Adrenal gland (tissue), 12 donors: ENCODE data around the gene CD59. TPM values are rescaled to one million over a fixed set of nuclear protein-coding genes. Genes with fewer than 3 reads are reported as not detected.

Source experiments
- DNase-seq, 7 donors: peaks; one replicate each; pipeline ENCODE4 v3.0.0-alpha.2; 2019 to 2020
- H3K27ac ChIP-seq, 5 donors: fragments of 200-600 bp; sonication (generic) in 4 of 5; 1 replicate in 3 of 5; 2 replicates in 2 of 5; pipeline versions ENCODE4 v1.5.1 to v1.8.0; 2016 to 2020; ENCODE audit warnings: mild to moderate bottlenecking in 1 of 5
- H3K27me3 ChIP-seq: fragments of 200-600 bp; 2 replicates; pipeline ENCODE4 v1.8.0; 2021
- H3K36me3 ChIP-seq, 2 donors: fragments of 200-600 bp; replicated peaks in 1 of 2; 1 replicate in 1 of 2; 2 replicates in 1 of 2; pipeline versions ENCODE4 v1.5.1 to v1.8.0; 2018 to 2022
- H3K4me1 ChIP-seq, 2 donors: fragments of 200-600 bp; replicated peaks in 1 of 2; 1 replicate in 1 of 2; 2 replicates in 1 of 2; pipeline versions ENCODE4 v1.5.1 to v1.8.0; 2018 to 2021
- H3K4me3 ChIP-seq, 4 donors: fragments of 200-600 bp; sonication (generic) in 3 of 4; one replicate each; pipeline ENCODE4 v1.5.1; 2016 to 2018
- H3K9me3 ChIP-seq, 3 donors: fragments of 200-600 bp; sonication (generic) in 1 of 3; replicated peaks in 1 of 3; 1 replicate in 2 of 3; 2 replicates in 1 of 3; pipeline versions ENCODE4 v1.5.1 to v1.8.0; 2016 to 2021
- CTCF ChIP-seq, 6 experiments: fragments of 450-650 bp in 4 of 6; fragments of 200-600 bp in 2 of 6; sonication (generic) in 1 of 6; IDR thresholded peaks; 1 replicate in 5 of 6; 2 replicates in 1 of 6; pipeline versions ENCODE4 v1.5.1 to v1.8.0; 2016 to 2021; ENCODE audit warnings: antibody characterized with exemption in 6 of 6, mild to moderate bottlenecking in 2 of 6, moderate library complexity in 1 of 6
- POLR2A ChIP-seq, 2 donors: fragments of 450-650 bp; IDR thresholded peaks; one replicate each; pipeline ENCODE4 v1.6.1; 2017; ENCODE audit warnings: antibody characterized with exemption in 2 of 2, mild to moderate bottlenecking in 2 of 2, moderate library complexity in 1 of 2
- WGBS, 4 donors: extraction: QIAGEN DNeasy Blood & Tissue Kit in 2 of 4; methylation state at CpG; one replicate each; pipeline versions ENCODE4 v1.1.5 to v1.1.7; 2013 to 2017; 5-methylcytosine and 5-hydroxymethylcytosine counted together
- intact Hi-C, 2 donors: fragments of 100-400 bp; cut with DNase I; formaldehyde crosslinking; loops; one replicate each; pipeline versions ENCODE4 v1.14.1 to v1.15.0; 2022 to 2023
- polyA plus RNA-seq, 3 donors: library from polyadenylated mRNA; stranded (reverse); fragments of 200-250 nt in 2 of 3; fragments of 350-450 nt in 1 of 3; fragmentation: Illumina TruSeq in 1 of 3; extraction: RNeasy Lipid Tissue Mini Kit (QIAGEN cat#74804) in 1 of 3; gene quantifications; one replicate each; pipeline ENCODE4 v1.2.3, GENCODE V29; 2013 to 2014
- total RNA-seq, 9 donors: library from RNA; depleted of rRNA in 4 of 9; stranded (reverse); fragments of >200 nt in 4 of 9; fragments of 120-200 nt in 1 of 9; fragmentation: NEBNext Ultra II Directional in 1 of 9; extraction: Animal tissue kit (Norgen Biotek cat#: 25700) in 1 of 9; gene quantifications; one replicate each; pipeline versions ENCODE4 v1.1.0 to v1.2.4, GENCODE V29; 2013 to 2023
- donor health status: healthy with polysubstance abuse.
- donor health status: Bipolar disorder and iron deficiency.
- donor health status: DM: yes; HTN: yes; CAD: no.
- donor health status: DM: no; HTN: no; CAD: no.
- donor health status: DM: no; HTN: no; CAD: no.
- donor health status: DM: yes; HTN: yes; CAD: no.

CD59 gene
- total and polyA plus RNA-seq, 12 donors, result 59.5 to 562 (median 405) TPM

GRCh38 chr11:33696411-33696810, 39.8 kb downstream of the CD59 start:
- Histone ChIP-seq H3K9me3 (no peaks in the 10 kb centered on the region), H3K36me3 (no peaks in the 10 kb centered on the region), H3K27me3 (no peaks in the 10 kb centered on the region), H3K27ac (no peak overlapping the region), H3K4me1 (peaks cover 13 to 20% of the 10 kb centered on the region in 2 donors), H3K4me3 (no peak overlapping the region)
- TF ChIP-seq POLR2A (IDR thresholded peaks at IDR 0.05) (no peak), CTCF (IDR thresholded peaks at IDR 0.05) (no peak)
- 65 to 81% (median 73%) methylated on average over 5 of the region's 5 CpGs for WGBS, 4 donors
- no peak for DNase-seq
- intact Hi-C loops, result no loop called here

- no peak overlapping the region for H3K4me3 ChIP-seq
- no peaks in the 10 kb centered on the region for H3K9me3 ChIP-seq
- 87 to 94% (median 91%) methylated on average over 1 to 4 of the region's 4 CpGs for WGBS, 4 donors
- intact Hi-C loops, result no loop called here
- no peak for DNase-seq
- no peaks in the 10 kb centered on the region for H3K27me3 ChIP-seq
- TF ChIP-seq POLR2A (IDR thresholded peaks at IDR 0.05) (no peak), CTCF (IDR thresholded peaks at IDR 0.05) (no peak)
- H3K4me1 ChIP-seq, result peaks cover 11 to 27% of the 10 kb centered on the region in 2 donors
- no peak overlapping the region for H3K27ac ChIP-seq
- no peaks in the 10 kb centered on the region for H3K36me3 ChIP-seq
Measured at GRCh38 chr11:33695051-33695566, 41.1 kb downstream of the CD59 start.

GRCh38 chr11:33694346-33695050, 41.7 kb downstream of the CD59 start:
- H3K27ac ChIP-seq, result no peak overlapping the region
- no peaks in the 10 kb centered on the region for H3K27me3 ChIP-seq
- DNase-seq, result no peak
- peaks cover 5 to 23% of the 10 kb centered on the region in 2 donors for H3K4me1 ChIP-seq
- WGBS, 4 donors, result 83 to 90% (median 85%) methylated on average over 4 of the region's 4 CpGs
- no peaks in the 10 kb centered on the region for H3K36me3 ChIP-seq
- no peaks in the 10 kb centered on the region for H3K9me3 ChIP-seq
- TF ChIP-seq POLR2A (IDR thresholded peaks at IDR 0.05) (no peak), CTCF (IDR thresholded peaks at IDR 0.05) (no peak)
- intact Hi-C loops, result no loop called here
- no peak overlapping the region for H3K4me3 ChIP-seq

- intact Hi-C loops, result no loop called here
- H3K9me3 ChIP-seq, result no peaks in the 10 kb centered on the region
- no peaks in the 10 kb centered on the region for H3K36me3 ChIP-seq
- peaks cover 5 to 19% of the 10 kb centered on the region in 2 donors for H3K4me1 ChIP-seq
- H3K27ac ChIP-seq, result peak overlapping the region in 2 of 5 donors; percentile 74 to 87
- TF ChIP-seq POLR2A (IDR thresholded peaks at IDR 0.05) (no peak), CTCF (IDR thresholded peaks at IDR 0.05) (no peak)
- no peak overlapping the region for H3K4me3 ChIP-seq
- 64 to 94% (median 82%) methylated on average over 5 of the region's 5 CpGs for WGBS, 4 donors
- no peaks in the 10 kb centered on the region for H3K27me3 ChIP-seq
- DNase-seq, result no peak
Measured at GRCh38 chr11:33692541-33692940, 43.7 kb downstream of the CD59 start.
